ENCODE data around the gene CDK5RAP2.
A peak's percentile ranks its signal among the peaks of the same experiment; 100 is the strongest.
"Not testable (repeated sequence)": the region's sequence is repeated elsewhere in the genome, so short reads cannot be mapped to it uniquely, and the experiment has no call there.

CDK5RAP2 gene

DNA sequence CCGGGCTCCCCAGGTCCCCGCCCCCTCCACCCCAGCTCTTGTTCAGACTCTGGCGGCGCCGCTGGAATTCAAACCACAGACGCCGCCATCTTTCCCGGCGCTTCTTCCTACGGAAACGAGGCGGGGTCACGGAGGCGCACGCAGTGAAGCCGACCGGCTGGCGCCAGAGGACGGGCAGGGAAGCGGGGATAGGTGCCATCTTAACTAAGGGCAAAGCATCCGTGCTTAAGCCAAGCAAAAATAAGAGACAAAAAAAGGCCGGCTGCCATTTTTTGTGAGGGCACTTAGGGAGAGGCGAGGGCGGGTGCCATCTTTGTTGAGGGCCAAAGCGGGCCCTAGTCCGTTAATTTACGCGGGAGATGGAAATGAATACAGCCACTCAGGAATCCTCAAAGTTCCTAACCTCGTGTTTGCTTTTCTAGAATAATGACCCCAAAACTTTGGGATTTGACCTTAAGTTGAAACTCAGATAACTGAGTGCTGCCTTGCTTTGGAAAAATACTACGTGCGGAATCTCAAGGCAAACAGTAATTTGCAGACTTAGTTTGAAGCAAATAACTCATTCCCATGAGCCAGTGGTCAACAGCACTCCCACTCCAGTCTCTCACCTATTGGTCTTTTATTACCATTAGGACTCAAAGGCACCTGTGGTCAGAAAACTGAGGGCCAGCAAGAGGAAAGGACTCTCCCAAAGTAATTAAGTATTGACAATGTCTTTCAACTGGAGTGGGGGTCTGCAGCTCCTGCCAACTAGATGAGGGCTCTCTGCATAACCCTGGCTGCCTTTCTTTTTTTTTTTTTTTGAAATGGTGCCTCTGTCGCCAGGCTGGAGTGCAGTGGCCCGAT, at the start of gene CDK5RAP2:
Gene CDK5RAP2, minus strand, starts transcription at position 117 of the 846 bp plus-strand sequence. CDS start 189 bp downstream, outside the sequence.
- DNase-seq = peak; percentile 94

DNA sequence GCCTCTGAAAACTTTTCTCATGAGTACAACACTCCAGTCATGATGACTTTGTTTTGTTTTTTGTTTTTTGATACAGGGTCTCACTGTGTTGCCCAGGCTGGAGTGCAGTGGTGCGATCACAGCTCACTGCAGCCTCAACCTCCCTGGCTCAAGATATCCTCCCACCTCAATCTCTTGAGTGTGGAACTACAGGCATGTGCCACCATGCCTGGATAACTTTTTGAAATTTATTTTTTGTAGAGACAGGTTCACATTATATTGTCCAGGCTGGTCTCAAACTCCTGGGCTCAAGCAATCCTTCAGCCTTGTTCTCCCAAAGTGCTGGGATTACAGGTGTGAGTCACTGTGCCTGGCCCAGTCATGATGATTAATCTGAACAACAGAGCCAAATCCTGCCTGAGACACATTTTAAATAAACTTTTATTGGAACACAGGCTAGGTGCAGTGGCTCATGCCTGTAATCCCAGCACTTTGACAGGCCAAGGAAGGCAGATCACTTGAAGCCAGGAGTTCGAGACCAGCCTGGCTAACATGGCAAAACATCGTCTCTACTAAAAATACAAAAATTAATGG, 49.0 kb upstream of the CDK5RAP2 start:
- DNase-seq = not testable (repeated sequence)

DNA sequence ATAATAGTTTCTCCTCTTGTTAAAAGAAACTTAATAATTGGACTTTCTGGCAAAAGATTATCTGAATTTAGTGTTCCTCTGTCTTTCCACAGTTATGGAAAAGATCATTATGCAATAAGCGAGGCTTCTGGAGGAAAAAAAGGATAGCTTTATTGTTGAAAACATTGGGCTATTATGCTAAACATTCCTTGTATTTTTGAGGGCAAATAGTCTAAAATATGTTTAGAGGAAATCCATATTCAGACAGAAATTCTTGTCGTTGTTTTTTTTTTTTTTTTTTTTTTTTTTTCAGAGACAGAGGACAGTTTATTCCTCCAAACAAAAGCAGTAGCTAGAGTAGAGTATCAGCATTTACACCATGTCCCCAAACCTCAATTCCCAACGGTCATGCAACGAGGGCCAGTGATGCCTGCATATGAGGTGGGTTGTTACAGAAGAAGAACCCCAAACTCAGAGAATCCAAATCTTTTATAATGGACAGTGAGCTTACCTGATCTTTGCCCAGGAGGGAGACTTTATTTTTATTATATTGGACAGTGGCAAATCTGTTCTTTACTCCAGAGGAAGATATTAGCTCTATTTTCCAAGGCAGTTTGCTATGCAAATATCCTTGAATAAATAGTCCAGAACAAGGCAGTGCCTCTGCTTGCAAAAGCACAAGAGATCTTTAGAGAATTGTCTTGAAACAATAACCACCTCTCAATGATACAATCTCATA, 48.4 kb upstream of the CDK5RAP2 start:
- DNase-seq = no peak

DNA sequence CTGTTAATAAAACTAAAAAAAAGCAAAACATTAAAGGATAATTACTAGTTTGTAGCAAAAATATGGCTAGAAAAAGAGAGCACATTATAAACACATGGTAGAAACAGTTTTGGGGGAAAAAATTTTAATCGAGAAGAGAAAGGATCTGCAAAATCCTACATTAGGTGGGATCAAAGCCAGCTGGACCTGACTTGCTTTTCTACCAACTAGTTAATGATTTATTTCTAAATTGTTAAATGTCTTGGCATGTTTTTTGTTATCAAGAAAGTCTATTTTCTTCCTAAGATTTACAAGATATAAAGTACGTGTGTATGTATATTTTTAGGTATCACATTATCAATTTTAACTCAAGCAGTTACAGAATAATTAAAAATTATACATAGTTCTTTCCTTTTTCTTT, 47.1 kb upstream of the CDK5RAP2 start:
- DNase-seq = no peak

DNA sequence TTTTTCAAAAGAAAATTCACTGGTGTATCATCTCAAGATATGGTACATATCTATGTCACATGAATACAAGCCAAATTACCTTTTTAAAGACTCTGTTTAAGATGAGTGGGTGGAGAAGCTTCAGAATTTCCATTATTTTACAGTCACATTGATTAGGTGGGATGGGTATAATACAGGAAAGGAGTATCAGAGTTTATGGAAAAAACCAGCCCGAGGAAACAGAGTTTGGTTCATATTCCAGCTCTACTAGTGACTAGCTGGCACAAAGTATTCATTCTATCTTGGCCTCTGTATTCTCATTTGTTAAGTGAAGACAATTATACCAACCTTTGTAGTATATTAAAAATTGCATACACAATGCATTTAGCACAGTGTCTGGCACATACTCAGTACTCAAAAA, 46.5 kb upstream of the CDK5RAP2 start:
- no peak for DNase-seq

DNA sequence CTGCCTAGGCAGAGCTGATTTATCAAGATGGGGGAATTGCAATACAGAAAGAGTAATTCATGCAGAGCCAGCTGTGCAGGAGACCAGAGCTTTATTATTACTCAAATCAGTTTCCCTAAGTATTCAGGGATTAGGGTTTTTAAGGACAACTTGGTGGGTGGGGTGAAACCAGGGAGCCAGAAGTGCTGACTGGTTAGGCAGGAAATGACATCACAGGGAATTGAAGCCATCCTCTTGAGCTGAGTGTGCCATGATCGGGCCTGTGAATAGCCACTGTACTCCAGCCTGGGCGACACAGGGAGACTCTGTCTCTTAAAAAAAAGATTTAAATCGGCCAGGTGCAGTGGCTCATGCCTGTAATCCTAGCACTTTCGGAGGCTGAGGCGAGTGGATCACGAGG, 45.3 kb upstream of the CDK5RAP2 start:
- DNase-seq = no peak

DNA sequence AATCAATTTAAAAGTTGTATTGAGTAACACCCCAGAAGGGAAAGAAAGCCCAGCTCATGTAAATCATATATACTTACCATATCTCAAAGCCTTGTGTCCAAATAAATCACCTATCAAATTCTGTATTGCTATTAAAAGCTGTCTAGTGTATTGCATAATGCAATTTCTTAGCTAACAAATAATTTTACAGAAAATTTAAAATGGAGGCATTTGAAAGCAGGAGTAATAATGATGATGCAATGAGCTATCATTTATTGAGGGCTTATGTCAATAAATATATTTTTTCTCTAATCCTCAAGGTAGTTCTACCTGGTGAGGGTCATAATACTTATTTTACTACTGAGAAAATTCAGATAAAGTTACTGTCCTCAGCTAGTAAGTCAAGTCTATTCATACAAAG, 42.8 kb upstream of the CDK5RAP2 start:
- DNase-seq = no peak

DNA sequence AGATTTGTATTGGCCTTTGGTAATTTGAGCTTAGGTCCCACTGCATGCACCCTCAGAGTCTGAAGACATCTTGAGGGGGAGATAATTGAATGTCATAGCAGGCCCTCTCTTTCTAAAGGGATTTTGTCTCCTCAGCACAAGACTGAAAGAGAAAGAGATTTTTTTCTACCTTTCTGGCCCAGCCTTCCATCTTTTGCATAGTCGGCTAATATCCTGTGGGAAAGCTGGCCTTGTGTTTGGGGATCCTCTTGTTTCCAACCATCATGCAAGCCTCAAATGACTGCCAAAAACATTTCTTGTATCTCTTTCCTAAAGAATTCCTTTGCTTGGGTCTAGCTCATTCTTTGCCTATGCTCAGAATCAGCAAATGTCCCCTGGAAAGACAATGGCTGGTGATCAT, 42.0 kb upstream of the CDK5RAP2 start:
- no peak for DNase-seq

DNA sequence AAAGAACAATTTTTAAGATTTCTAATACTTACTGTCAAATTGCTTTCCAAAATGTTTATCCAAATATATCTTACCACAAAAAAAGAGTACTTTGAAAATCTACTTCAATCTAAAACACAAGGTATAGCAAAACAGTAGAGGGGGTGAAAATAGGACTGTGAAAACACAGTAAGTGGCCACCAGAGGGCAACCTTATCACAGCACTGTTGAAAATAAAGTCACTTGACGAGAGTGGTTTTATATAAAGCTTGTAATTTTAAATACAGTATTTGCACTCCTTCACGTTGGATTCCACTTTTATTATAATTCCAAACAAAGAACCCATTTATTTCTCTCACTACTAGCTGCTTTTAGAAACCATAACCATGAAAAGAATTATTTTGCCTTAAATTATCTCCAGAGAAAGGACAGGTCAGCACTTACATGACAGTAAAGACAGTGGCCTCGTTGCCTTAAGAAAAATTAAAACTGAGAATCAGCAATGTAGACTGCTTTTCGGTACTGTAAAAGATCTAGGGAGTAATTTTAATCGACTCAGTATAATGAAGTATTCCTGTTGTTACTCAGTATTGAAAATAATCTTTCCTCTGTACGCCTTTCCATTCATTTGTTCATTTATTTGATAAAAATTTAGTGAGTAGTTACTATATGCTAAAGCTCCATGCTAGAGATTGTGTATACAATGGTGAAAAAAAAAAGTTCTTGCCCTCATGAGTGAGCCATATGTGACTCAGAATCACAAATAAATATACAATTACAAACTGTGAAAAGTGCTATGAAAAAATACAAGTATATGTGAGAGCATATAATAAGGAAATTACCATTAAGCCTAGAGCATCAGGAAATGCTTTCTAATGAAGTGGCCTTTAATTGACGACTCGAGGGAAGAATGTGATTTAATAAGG, 40.0 kb upstream of the CDK5RAP2 start:
- peak; percentile 27 for DNase-seq

DNA sequence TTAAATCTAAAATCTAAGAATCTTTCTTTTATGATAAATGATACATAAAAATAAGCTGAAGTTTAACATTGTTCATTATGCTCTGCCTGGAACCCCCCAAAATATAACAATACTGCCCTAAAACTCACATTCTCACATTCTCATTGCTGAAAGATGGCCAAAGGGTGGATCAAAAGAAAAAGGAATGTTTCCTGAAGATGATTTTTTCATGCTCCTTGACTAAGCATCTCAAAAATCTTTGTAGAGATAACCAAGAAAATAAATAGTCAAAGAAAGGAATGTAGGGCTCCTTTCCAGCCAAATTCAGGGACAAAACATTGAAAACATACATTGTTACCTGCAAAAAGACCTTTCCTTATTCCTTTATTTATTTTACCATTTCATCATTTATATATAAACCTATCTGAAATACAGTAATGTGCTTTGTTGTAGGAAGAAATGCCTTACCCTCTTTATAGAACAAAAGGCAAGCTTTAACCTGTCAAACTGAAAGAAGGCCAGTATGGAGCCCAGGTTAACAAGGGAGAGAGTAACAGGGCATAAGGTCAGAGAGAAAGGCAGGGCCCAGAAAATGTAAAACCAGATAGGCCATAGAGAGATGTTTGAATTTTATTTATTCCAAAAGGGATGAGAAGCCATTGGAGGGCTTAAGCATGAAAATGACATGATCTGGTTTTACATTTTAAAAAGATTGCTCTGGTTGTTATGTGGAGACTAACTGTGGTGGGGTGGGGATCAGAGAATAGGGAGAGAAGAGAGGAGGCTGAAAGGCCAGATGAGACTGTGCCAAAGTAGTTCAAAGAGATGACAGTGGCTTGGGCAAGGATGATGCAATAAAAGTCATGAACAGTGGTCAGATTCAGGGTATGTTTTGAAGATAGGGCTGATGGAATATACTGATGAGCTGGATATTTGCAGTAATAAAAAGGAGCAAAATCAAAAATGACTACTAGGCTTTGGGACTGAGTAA, 37.3 kb upstream of the CDK5RAP2 start:
- no peak for DNase-seq

DNA sequence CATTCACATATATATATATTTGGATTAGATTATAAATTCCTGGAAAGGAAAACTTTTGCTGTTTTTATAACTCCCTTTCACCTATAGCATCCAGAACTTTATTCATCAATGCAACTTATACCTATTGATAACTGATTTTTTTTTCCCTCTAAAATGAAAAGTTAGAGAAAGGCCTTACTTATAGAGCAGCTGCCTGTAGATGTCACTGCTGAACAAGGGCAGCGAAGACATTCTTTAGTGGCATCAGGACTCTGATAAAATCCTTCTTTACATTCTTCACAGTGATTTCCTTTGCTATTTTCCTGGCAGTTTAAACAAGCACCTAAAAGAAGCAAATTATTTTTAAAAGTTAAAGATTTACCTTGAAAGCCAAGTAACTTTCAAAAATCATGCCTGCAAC, 32.3 kb upstream of the CDK5RAP2 start:
- DNase-seq = no peak

DNA sequence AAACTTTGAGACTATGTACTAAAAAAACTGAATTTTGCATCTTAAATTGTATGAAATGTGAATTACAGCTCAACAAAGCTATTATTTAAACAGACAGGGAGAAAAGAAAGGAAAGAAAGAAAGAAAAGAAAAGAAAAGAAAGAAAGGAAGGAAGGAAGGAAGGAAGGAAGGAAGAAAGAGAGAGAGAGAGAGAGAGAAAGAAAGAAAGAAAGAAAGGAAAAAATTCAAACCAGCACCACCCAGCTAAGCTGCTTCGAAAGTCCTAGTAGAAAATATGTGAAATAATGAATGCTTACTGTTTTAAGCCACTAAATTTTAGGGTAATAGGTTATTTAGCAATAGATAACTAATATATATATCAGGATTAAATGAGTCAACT, 31.7 kb upstream of the CDK5RAP2 start:
- no peak for DNase-seq

DNA sequence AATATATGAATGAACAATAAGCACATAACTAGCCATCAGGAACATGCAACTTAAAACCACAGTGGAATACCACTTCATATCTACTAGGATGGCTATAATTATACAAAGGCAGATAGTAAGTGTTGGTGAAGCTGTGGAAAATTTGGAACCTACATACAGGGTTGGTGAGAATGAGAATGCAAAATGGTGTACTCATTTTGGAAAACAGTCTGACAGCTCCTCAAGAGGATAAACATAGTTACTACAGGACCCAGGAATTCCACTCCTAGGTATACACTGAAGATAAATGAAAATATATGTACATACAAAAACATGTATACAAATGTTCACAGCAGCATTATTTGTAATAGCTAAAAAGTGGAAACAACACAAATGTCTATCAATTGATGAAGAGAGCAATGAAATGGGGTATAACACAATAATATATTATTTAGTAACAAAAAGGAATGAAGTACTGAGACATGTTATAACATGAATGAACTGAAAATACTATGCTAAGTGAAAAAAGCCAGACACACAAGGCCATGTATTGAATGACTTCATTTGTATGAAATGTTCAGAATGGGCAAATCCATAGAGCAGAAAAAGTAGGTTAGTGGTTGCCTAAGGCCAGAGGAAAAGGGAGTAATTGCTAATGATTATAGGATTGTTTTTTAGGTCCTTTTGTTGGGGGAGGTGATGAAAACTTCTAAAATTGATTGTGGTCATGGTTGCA, 31.2 kb upstream of the CDK5RAP2 start:
- DNase-seq = no peak

DNA sequence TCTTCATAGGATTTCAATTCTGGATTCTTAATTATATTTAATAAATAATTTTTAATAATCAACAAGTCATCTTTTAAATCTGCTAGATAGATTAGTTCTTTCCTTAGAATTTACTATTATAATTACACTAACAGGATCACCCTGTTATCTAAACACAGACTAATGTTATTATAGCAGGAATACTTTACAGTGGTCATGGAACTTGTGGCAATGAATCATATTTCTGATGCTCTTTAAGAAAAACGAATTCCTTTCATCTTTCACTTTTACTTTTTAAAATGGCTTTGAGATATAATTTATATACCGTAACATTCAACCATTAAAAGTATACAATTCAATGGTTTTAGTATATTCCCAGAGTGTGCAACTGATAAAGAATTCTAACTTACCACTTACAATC, 29.7 kb upstream of the CDK5RAP2 start:
- DNase-seq = no peak

DNA sequence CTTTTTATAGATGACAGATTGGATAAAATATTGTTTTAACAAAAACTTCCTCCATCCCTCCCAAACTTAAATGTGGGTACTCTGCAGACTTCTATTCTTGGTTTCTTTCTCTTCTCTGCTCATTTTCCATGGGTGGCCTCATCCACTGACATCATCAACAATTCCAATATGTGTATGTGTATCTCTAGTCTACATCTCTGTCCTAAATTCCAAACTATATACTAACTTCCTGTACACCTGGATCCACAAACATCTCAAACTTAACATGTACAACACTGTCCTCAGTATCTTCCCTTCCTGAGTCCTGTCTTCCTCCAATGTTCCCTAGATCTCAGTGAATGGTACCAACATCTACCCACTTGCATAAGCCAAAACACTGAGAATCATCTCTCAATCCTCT, 28.5 kb upstream of the CDK5RAP2 start:
- no peak for DNase-seq

DNA sequence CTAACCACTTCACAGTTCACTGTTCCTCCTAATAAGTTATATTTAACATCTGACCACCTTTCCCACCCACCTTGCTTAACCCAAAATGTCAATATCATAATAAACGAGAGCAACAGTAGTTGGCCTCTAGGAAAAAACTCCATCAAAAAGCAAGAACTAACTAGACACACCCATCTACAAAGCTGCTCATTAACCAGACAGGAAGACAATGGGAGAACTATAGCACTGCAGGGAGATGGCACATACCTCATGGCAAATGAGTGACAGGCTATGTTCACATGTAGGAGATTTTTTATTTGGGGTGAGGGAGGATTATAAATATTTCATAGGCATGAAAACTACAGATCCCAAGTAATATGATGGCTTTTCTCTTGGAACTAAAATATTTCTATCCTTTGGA, 23.6 kb upstream of the CDK5RAP2 start:
- no peak for DNase-seq

DNA sequence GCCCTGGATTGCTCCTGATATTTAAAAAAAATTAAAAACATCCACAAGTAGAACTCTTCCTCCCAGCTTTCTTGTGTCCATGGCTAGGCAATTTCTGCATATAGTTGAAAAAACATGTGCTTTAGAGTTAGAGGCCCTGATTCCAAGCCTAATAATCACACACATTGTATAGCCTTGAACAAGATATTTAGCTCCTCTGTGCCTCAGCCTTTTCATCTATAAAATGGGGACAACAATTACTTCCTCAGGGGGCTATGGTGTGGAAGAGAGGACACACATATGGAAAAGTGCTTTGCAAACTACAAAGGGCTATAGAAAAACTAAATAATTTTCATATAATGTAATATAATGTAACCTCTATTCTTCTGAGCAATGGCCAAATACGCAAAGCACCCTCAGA, 23.0 kb upstream of the CDK5RAP2 start:
- no peak for DNase-seq

DNA sequence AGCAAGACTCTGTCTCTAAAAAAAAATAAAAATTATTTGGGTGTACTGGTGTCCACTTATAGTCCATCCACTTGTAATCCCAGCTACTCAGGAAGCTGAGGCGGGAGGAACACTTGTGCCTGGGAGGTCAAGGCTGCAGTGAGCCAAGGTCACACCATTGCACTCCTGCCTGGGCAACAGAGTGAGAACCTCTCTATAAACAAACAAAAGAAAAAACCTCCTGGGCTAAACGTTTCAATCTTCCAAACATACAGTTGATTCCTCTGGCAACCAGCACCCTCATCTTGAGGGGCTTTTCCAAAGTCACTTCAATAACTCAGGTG, 13.9 kb upstream of the CDK5RAP2 start:
- no peak for DNase-seq

DNA sequence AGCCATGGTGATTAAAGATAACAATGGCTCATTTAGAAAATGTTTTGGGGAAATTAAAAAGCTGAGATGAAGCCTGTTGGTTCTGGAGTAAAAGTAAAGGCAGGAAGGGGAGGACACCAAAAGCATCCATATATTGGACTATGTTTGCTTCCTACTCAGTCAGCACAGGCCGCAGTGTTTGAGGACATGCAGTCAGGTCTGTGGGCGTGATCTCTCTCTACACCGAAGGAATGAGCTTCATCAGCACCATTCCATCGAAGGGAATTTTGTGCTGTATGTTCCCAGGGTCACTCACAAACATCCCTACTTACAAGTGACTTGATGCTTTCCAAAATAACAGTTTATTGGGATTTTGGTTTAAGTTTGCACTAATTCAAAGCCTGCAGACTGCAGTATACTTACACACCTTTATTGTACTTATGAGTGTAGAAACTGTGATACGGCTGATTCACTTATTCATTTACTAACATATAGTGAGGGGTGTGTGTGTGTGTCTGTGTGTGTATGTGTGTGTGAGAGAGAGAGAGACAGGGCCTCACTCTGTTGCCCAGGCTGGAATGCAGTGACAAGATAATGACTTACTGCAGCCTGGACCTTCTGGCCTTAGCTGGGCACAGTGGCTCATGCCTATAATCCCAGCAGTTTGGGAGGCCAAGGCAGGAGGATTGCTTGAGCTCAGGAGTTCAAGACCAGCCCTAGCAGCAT, 13.4 kb upstream of the CDK5RAP2 start:
- DNase-seq = no peak

DNA sequence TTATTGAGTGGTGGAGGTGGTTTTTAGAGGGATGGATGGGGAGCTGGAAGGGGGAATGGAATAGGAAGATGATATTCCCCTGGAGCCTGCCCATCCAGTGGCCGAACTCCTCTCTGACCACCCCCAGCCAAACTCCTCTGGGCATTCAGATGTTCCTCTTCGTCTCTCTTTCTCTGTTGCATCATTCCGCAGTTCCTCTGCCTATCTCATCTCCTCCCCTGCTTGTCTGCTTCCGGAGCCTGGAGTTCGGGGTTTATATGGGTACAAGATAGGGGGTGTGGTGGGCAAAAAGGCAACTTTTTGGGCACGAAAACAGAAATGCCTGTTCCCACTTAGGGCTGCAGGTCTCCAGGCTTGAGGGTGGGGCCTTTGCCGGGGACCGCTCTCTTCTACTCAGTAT, 12.2 kb upstream of the CDK5RAP2 start:
- DNase-seq = no peak

DNA sequence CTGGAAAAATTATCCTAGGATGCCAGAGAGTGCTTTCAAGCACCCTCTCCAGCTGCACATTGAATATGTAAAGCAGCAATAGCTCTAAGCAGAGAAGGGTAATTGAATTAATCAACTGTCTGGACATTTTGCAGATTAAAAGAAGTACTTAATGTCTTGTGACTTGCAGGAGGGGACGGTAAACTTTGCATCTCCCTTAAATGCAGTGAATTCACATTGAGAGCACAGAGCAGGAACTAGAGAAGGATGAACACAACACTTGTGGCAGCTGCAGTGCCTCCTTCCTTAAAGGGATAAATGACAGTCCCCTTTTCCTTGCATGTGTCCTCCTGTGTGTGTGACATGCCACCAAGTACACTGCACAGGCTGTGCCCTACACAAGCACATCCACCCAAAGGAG, 7.4 kb upstream of the CDK5RAP2 start:
- no peak for DNase-seq

Measured in GDM1 (cell line).